ENCODE results near the gene BIK.
"Not testable (repeated sequence)": the region's sequence is repeated elsewhere in the genome, so short reads cannot be mapped to it uniquely, and the experiment has no call there.

GRCh38 chr22:43104056-43104625 is 6.4 kb upstream of the BIK start:
- TF ChIP-seq, protein P1, sequence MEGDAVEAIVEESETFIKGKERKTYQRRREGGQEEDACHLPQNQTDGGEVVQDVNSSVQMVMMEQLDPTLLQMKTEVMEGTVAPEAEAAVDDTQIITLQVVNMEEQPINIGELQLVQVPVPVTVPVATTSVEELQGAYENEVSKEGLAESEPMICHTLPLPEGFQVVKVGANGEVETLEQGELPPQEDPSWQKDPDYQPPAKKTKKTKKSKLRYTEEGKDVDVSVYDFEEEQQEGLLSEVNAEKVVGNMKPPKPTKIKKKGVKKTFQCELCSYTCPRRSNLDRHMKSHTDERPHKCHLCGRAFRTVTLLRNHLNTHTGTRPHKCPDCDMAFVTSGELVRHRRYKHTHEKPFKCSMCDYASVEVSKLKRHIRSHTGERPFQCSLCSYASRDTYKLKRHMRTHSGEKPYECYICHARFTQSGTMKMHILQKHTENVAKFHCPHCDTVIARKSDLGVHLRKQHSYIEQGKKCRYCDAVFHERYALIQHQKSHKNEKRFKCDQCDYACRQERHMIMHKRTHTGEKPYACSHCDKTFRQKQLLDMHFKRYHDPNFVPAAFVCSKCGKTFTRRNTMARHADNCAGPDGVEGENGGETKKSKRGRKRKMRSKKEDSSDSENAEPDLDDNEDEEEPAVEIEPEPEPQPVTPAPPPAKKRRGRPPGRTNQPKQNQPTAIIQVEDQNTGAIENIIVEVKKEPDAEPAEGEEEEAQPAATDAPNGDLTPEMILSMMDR (IDR thresholded peaks at IDR 0.05): not testable (repeated sequence)
- TF ChIP-seq POLR2A (IDR thresholded peaks at IDR 0.05): not testable (repeated sequence)
